Peyer's patch (tissue), 4 donors: ENCODE measurements around the gene RUNX1. TPM values are rescaled to one million over a fixed set of nuclear protein-coding genes. Genes with fewer than 3 reads are reported as not detected.

Source experiments
- DNase-seq, 3 donors: peaks; one replicate each; pipeline ENCODE4 v3.0.0-alpha.2; 2017 to 2019
- H3K27ac ChIP-seq, 4 donors: fragments of 200-600 bp; sonication (generic); one replicate each; pipeline ENCODE4 v1.5.1; 2016 to 2019
- H3K27me3 ChIP-seq, 2 donors: fragments of 200-600 bp; sonication (generic); one replicate each; pipeline ENCODE4 v1.5.1; 2019
- H3K36me3 ChIP-seq, 3 donors: fragments of 200-600 bp; sonication (generic); one replicate each; pipeline ENCODE4 v1.5.1; 2016 to 2019
- H3K4me1 ChIP-seq, 4 donors: fragments of 200-600 bp; sonication (generic); one replicate each; pipeline ENCODE4 v1.5.1; 2016 to 2019
- H3K4me3 ChIP-seq, 4 donors: fragments of 200-600 bp; sonication (generic); 1 replicate in 3 of 4; 2 replicates in 1 of 4; pipeline ENCODE4 v1.5.1; 2016 to 2019; ENCODE audit warnings: mild to moderate bottlenecking in 1 of 4
- H3K9me3 ChIP-seq, 4 donors: fragments of 200-600 bp; sonication (generic); one replicate each; pipeline ENCODE4 v1.5.1; 2016 to 2019; ENCODE audit warnings: mild to moderate bottlenecking in 1 of 4
- CTCF ChIP-seq, 6 experiments: fragments of 450-650 bp in 4 of 6; fragments of 200-600 bp in 2 of 6; sonication (generic) in 1 of 6; IDR thresholded peaks; one replicate each; pipeline ENCODE4 v1.5.1; 2017 to 2019; ENCODE audit warnings: antibody characterized with exemption in 6 of 6, mild to moderate bottlenecking in 3 of 6, moderate library complexity in 1 of 6
- POLR2A ChIP-seq, 2 donors: fragments of 450-650 bp; IDR thresholded peaks; one replicate each; pipeline ENCODE4 v1.5.1; 2017; ENCODE audit warnings: antibody characterized with exemption in 2 of 2, mild to moderate bottlenecking in 2 of 2, moderate library complexity in 2 of 2
- total RNA-seq, 4 donors: library from RNA; depleted of rRNA; stranded (reverse); fragments of >200 nt; gene quantifications; one replicate each; pipeline ENCODE4 v1.1.0, GENCODE V29; 2016

Gene RUNX1
- total RNA-seq, 4 donors from 2014 or later = 15.1 to 80.9 (median 24.1) TPM

- no peaks in the 10 kb centered on the region for H3K27me3 ChIP-seq
- no peaks in the 10 kb centered on the region for H3K36me3 ChIP-seq
- DNase-seq = no peak
- no peaks in the 10 kb centered on the region for H3K4me1 ChIP-seq
- peaks cover 0 to 4% (median 0%) of the 10 kb centered on the region in 4 donors for H3K9me3 ChIP-seq
- TF ChIP-seq POLR2A (IDR thresholded peaks at IDR 0.05) = no peak
- TF ChIP-seq CTCF (IDR thresholded peaks at IDR 0.05) = no peak
- no peak overlapping the region for H3K4me3 ChIP-seq
- H3K27ac ChIP-seq = no peak overlapping the region
Observed at GRCh38 chr21:34899302-34899701, 149.8 kb downstream of the RUNX1 start.

GRCh38 chr21:34897828-34898227 lies 151.3 kb downstream of the RUNX1 start:
- H3K4me1 ChIP-seq = no peaks in the 10 kb centered on the region
- H3K27ac ChIP-seq = no peak overlapping the region
- H3K4me3 ChIP-seq = no peak overlapping the region
- no peaks in the 10 kb centered on the region for H3K36me3 ChIP-seq
- no peak for DNase-seq
- H3K9me3 ChIP-seq = peaks cover 0 to 4% (median 0%) of the 10 kb centered on the region in 4 donors
- TF ChIP-seq POLR2A (IDR thresholded peaks at IDR 0.05) (no peak), CTCF (IDR thresholded peaks at IDR 0.05) (no peak)
- H3K27me3 ChIP-seq = no peaks in the 10 kb centered on the region

- Histone ChIP-seq H3K36me3 (no peaks in the 10 kb centered on the region), H3K4me1 (peaks cover 0 to 18% (median 4%) of the 10 kb centered on the region in 4 donors), H3K9me3 (peaks cover 0 to 4% (median 0%) of the 10 kb centered on the region in 4 donors), H3K4me3 (no peak overlapping the region), H3K27ac (no peak overlapping the region), H3K27me3 (peaks cover 0 to 10% of the 10 kb centered on the region in 2 donors)
- DNase-seq = no peak
- no peak for TF ChIP-seq POLR2A (IDR thresholded peaks at IDR 0.05)
- TF ChIP-seq CTCF (IDR thresholded peaks at IDR 0.05) = no peak
Observed at GRCh38 chr21:34894401-34894800, 154.7 kb downstream of the RUNX1 start.

- Histone ChIP-seq H3K27me3 (peaks cover 0 to 10% of the 10 kb centered on the region in 2 donors), H3K27ac (no peak overlapping the region), H3K36me3 (no peaks in the 10 kb centered on the region), H3K9me3 (no peaks in the 10 kb centered on the region), H3K4me1 (peaks cover 0 to 18% (median 8%) of the 10 kb centered on the region in 4 donors), H3K4me3 (no peak overlapping the region)
- no peak for DNase-seq
- TF ChIP-seq CTCF (IDR thresholded peaks at IDR 0.05) (no peak), POLR2A (IDR thresholded peaks at IDR 0.05) (no peak)
Observed at GRCh38 chr21:34892209-34892608, 156.9 kb downstream of the RUNX1 start.

GRCh38 chr21:34891613-34891943 lies 157.5 kb downstream of the RUNX1 start:
- Histone ChIP-seq H3K4me3 (peak overlapping the region in 2 of 4 donors; percentile 83 to 93), H3K9me3 (no peaks in the 10 kb centered on the region), H3K4me1 (peaks cover 0 to 18% (median 8%) of the 10 kb centered on the region in 4 donors), H3K27ac (peak overlapping the region in 3 of 4 donors; percentile 5 to 93 (median 91)), H3K36me3 (no peaks in the 10 kb centered on the region), H3K27me3 (peaks cover 0 to 10% of the 10 kb centered on the region in 2 donors)
- peak in 1 of 6 experiments; percentile 1 for TF ChIP-seq CTCF (IDR thresholded peaks at IDR 0.05)
- TF ChIP-seq POLR2A (IDR thresholded peaks at IDR 0.05) = no peak
- no peak for DNase-seq
